Stimulated activated CD8-positive, alpha-beta memory T cell treated with anti-CD3 and anti-CD28 coated beads, Interleukin-12 subunit alpha, Interleukin-12 subunit beta, amount 100 ng/mL, for 1 hour (primary cell): Measurements from ENCODE around the gene GSK3A.

Source experiments
- DNase-seq: peaks from one replicate; pipeline ENCODE4 v3.0.0-alpha.2; 2020; ENCODE audit warnings: low read depth

Gene GSK3A

DNA sequence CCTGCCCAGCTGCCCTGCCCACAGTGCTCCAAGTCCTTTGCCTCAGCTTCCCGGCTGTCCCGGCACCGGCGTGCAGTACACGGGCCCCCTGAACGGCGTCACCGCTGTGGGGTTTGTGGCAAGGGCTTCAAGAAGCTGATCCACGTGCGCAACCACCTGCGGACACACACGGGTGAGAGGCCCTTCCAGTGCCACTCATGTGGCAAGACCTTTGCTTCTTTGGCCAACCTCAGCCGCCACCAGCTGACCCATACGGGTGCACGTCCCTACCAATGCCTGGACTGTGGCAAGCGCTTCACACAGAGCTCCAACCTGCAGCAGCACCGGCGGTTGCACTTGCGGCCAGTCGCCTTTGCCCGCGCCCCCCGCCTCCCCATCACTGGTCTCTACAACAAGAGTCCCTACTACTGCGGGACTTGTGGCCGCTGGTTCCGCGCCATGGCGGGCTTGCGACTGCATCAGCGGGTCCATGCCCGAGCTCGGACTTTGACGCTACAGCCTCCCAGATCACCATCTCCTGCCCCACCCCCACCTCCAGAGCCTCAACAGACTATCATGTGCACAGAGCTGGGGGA lies 16.6 kb downstream of the GSK3A start:
- no peak for DNase-seq

GRCh38 chr19:42224940-42225717 lies 17.3 kb downstream of the GSK3A start:
- DNase-seq: no peak

DNA sequence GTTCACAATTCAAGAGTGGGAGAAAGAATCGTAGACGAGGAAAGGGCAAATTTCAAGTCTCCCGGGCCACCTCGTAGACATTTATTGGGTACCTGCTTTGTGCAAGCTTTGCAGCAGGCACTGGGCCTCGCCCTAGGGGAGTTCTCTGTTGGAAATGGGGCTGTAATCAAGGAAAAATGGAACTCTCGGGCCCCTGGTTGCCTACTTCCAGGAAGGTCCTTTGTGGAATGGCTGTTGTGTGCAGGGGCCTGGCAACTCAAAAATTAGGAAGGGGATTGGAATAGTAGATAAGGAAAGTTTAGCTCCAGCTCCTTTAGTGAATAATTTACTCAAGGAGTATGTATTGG lies 21.7 kb downstream of the GSK3A start:
- no peak for DNase-seq

DNA sequence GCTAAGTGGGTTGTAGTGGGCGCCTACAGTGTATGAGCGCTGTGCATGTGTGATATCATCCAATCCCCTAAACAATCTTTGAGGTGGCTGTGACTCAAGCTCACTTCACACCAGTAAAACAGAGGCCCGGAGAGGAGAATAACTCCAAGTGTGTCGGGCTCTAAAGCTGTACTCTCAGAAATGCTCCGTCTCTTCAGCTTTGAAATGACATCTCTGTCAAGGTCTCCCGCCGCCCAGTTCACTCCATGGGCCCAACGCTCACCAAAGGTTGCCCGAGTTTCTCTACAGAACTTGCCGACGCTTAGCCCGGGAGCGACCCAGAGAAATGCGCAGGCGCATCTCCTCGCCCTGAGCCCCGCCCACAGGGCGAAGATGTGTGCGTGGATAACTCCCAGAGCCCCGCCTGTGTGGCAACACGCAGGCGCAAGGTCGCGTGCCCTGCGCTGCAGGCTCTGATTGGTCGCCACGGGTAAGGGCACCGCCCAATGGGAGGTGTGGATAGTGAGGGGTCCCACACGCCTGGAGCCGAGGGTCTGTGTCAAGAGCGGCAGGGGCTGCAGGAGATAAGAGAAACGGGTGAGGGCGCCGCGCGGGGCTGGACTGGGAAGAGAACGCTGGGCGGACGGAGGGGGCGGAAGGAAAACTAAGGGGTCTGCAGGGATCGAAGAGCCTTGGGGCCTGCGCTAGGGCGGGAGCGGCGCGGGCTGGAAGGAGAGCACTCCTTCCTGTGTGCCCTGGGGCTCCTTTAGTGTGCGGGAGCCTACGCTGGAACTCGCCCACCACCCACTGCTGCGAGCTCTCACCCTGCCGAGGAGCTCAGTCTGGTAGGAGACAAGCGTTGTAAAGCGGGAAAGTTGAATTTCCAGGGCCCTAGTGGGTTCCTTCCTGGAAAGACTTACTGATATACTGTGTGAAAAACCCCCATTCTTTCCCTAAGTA lies 22.3 kb downstream of the GSK3A start, which contains the start of gene ZNF526:
TSS of gene ZNF526 (plus strand) at position 501 of the 939 bp plus-strand sequence. CDS start 4,092 bp downstream, outside the sequence.
- DNase-seq: peak; percentile 93

GRCh38 chr19:42217520-42218437 lies 24.6 kb downstream of the GSK3A start, which contains the start of gene DEDD2:
DEDD2 (minus strand) TSS chr19:42217677; CDS start chr19:42217007, 670 bp downstream.
- peak; percentile 100 for DNase-seq

- no peak for DNase-seq
Measured at GRCh38 chr19:42216653-42217519, 25.5 kb downstream of the GSK3A start.

DNA sequence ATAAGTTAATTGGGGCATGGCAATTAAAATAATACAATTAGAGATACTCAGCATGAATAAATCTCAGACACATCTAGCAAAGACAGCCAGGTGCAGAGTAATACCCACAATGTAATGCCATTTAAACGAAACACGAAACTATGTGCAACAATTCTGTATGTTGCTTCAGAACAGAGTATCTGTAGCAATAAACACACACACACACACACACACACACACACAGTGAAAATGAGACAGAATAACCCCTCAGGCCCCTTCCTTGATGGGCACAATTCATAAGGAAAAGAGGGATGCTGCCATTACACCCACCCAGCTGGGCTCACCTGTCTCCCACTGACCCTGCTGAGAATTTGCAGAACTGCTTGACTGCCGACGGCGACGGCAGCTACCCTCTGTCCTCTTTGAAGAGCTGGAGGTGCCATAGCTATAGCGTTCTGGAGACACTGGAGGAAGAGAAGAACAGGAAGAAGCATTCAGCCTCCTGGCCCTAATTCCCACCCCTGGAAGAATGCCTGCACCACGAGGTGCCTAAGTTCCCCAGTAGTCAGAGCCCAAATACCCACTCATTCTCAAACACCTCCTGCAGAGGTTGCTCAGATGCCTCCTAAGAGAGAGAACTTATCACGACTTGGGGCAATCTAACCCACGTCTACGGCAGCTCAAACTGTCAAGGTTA lies 27.5 kb downstream of the GSK3A start:
- DNase-seq: no peak

- DNase-seq: no peak
Measured at GRCh38 chr19:42212886-42213285, 29.5 kb downstream of the GSK3A start.

- no peak for DNase-seq
Measured at GRCh38 chr19:42208612-42209011, 33.8 kb downstream of the GSK3A start.

DNA sequence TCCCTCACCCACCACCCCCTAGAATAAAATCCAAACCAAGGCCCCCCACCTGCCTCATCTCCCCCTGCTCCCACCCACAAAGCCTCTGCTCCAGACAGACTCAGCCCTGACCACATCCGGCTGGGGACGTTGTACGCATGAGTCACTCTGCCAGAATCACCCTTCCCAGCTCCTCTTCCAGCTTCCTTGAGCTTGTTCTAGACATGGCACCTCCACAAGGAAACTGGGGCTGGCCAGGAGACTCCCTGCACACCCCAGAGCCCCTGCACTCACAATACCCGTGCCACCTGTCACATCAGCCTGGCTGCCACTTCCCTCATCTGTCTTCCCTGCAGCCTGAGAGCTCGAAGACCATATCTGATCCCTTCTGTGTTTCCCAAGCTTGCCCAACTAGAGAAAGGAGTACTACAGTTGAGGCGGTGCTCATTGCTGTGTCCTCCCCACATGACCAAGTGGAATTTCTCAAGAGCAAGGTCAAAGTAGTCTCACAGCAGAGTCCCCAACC lies 34.6 kb downstream of the GSK3A start:
- no peak for DNase-seq

GRCh38 chr19:42206871-42207755 lies 35.3 kb downstream of the GSK3A start:
- no peak for DNase-seq

DNA sequence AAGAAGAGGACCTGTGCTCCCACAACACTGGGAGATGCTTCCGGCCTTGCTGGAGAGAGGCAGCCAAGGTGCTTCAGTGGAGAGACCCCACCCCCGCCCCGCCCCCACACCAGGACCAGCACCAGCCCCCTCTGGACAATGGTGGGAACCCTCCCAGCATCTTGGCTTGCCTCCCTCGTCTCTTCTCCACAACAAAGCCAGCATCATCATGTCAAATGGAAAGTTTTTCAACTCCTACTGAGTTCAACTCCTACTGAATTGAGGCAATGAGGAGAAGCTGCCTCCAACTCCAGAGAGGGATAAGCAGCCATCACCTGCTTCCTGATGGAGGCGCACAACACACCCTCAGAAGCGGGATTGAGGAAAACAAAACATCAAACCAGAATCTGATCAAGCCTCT lies 37.7 kb downstream of the GSK3A start:
- no peak for DNase-seq

GRCh38 chr19:42203700-42204099 lies 38.7 kb downstream of the GSK3A start:
- no peak for DNase-seq

DNA sequence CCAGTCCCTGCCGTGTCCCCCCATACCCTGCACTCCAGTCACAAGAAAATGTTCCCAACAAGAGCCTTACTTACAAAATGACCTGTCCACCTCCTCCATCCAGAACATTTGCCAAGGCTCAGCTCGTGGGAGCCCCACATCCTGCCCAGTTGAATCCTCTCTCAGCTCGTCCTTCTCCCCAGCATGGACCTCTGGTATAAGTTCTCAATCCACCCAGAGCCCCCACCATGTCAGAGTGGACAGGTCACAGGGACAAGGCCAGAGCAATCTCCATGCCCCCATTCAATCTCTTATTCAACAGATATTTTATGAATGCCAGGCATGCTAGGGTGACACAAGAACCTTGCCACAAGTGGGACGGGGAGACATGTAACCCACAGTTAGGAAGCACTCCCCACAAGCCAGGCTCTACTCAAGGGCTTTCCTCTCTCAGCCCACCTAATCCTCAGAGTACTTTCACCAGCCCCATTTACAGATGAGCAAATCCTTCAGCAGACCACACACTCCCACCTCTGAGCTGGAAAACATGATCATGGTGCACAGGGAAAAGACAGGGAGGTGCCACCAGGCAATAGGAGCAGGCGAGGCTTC lies 40.0 kb downstream of the GSK3A start:
- no peak for DNase-seq

GRCh38 chr19:42201489-42202289 lies 40.7 kb downstream of the GSK3A start:
- peak; percentile 20 for DNase-seq

DNA sequence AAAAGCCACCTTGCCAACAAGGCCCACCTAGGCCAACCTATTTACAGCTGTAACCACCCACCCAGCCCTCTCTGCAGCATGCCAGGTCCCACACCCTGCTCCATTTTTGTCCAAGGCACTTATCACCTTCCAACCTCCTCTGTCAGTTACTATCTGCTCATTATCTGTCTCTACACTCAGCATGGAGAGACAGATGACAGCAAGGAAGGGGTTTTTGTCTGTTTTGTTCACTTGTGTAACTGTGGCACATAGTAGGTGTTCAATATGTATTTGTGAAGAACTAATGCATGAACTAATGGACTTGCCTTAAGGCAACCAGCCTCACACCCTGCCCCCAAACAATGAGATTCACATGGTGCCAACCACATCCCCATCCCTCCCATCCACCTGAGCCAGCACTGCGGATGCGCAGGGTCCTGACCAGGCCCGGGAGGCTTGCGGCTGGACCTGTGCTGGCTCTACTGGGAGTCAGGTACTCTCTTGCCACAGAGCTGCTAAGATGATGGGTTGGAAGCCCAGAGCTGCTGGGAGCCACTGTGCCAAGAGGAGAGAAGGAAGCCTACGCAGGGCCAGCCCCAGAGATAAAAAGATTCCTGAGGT lies 42.2 kb downstream of the GSK3A start:
- DNase-seq: no peak
